Natural killer cell (primary cell): ENCODE measurements around the gene ZBTB7B. TPM values are rescaled to one million over a fixed set of nuclear protein-coding genes. Genes with fewer than 3 reads are reported as not detected.
A peak's percentile ranks its signal among the peaks of the same experiment; 100 is the strongest.

Experiments used
- ATAC-seq, 3 donors: fragments of 150-1000 bp in 2 of 3; fragments of 200-7000 bp in 1 of 3; cut with Tn5 transposase; 1 replicate in 1 of 3; 2 replicates in 2 of 3; pipeline ENCODE4 v1.10.0; 2021; ENCODE audit warnings: mild to moderate bottlenecking in 2 of 3, moderate library complexity in 2 of 3
- DNase-seq, 2 donors: peaks; one replicate each; pipeline versions ENCODE4 v3.0.0 to v3.0.0-alpha.2; 2013 to 2021; ENCODE audit warnings: mixed read lengths in 1 of 2
- H3K27ac ChIP-seq: one replicate; pipeline ENCODE4 v1.5.1; 2013; ENCODE audit warnings: mild to moderate bottlenecking, low read length
- H3K27me3 ChIP-seq: one replicate; pipeline ENCODE4 v1.6.1; 2013; ENCODE audit warnings: low read length; ENCODE audit not compliant: control insufficient read depth, insufficient read depth
- H3K36me3 ChIP-seq: one replicate; pipeline ENCODE4 v1.6.1; 2013; ENCODE audit warnings: low read length; ENCODE audit not compliant: control insufficient read depth, insufficient read depth
- H3K4me1 ChIP-seq: one replicate; pipeline ENCODE4 v1.6.1; 2013; ENCODE audit warnings: low read length; ENCODE audit not compliant: control insufficient read depth, insufficient read depth
- H3K4me3 ChIP-seq: one replicate; pipeline ENCODE4 v1.5.1; 2013; ENCODE audit warnings: low read length
- H3K9me3 ChIP-seq: one replicate; pipeline ENCODE4 v1.6.1; 2013; ENCODE audit warnings: low read length; ENCODE audit not compliant: control insufficient read depth, insufficient read depth
- H3K27ac Mint-ChIP-seq, 2 donors: one replicate each; pipeline ENCODE4 v1.8.0; 2022; ENCODE audit warnings: mild to moderate bottlenecking in 2 of 2, mixed read lengths in 2 of 2, moderate library complexity in 1 of 2
- H3K27me3 Mint-ChIP-seq, 2 donors: one replicate each; pipeline ENCODE4 v1.8.0; 2022; ENCODE audit warnings: low read depth in 2 of 2, mixed read lengths in 2 of 2
- H3K36me3 Mint-ChIP-seq: one replicate; pipeline ENCODE4 v1.8.0; 2022; ENCODE audit warnings: mixed read lengths
- H3K4me1 Mint-ChIP-seq, 2 donors: one replicate each; pipeline ENCODE4 v1.8.0; 2022; ENCODE audit warnings: mixed read lengths in 2 of 2
- H3K4me3 Mint-ChIP-seq: one replicate; pipeline ENCODE4 v1.8.0; 2022; ENCODE audit warnings: mild to moderate bottlenecking, moderate library complexity, mixed read lengths
- H3K9me3 Mint-ChIP-seq, 2 donors: one replicate each; pipeline ENCODE4 v1.8.0; 2022; ENCODE audit warnings: mixed read lengths in 2 of 2
- CTCF ChIP-seq: fragments of 200-600 bp; IDR thresholded peaks from one replicate; pipeline ENCODE4 v1.8.0; 2022; ENCODE audit warnings: antibody characterized with exemption
- WGBS: methylation state at CpG from one replicate; pipeline ENCODE4 v1.1.7; 2013; ENCODE audit warnings: missing lambda C conversion rate; ENCODE audit not compliant: insufficient coverage; 5-methylcytosine and 5-hydroxymethylcytosine counted together
- intact Hi-C: fragments of 100-400 bp; cut with micrococcal nuclease; formaldehyde crosslinking; loops from one replicate; pipeline ENCODE4 v1.14.2; 2022
- total RNA-seq, 4 donors: library from RNA; stranded (reverse); fragments of 120-200 nt in 1 of 4; gene quantifications; one replicate each; pipeline versions ENCODE4 v1.2.3 to v1.2.4, GENCODE V29; 2013 to 2022

Gene ZBTB7B
- total RNA-seq, result 10 to 100 TPM; 61.2 to 75.4 (median 63.3) TPM
- total RNA-seq (2013), result 35.0 TPM

GRCh38 chr1:155002464-155003226 lies at the start of gene ZBTB7B:
TSS of gene ZBTB7B (plus strand) at chr1:155002802. CDS start at chr1:155014661, 11,859 bp downstream.
- no peak for TF ChIP-seq CTCF
- H3K9me3 ChIP-seq, result no peaks in the 10 kb centered on the region
- H3K4me1 ChIP-seq, result peaks cover 86% of the 10 kb centered on the region
- H3K36me3 ChIP-seq, result no peaks in the 10 kb centered on the region
- Mint-ChIP-seq H3K27ac (peak within 1 kb of the TSS; percentile 89 to 92), H3K9me3 (no peaks in the 10 kb centered on the region), H3K4me3 (peak within 1 kb of the TSS; percentile 95), H3K27me3 (no peaks in the 10 kb centered on the region), H3K4me1 (peaks cover 31 to 69% of the 10 kb centered on the region in 2 donors), H3K36me3 (no peaks in the 10 kb centered on the region)
- H3K4me3 ChIP-seq, result peak within 1 kb of the TSS; percentile 95
- DNase-seq (peak in 1 of 2 donors; percentile 43), ATAC-seq (peak; percentile 19 to 40 (median 28))
- H3K27me3 ChIP-seq, result no peaks in the 10 kb centered on the region
- intact Hi-C loops, result loop anchor here (1.0 to 5.0 kb wide), 4 partner anchors 28 to 445 kb away; partner anchors contain the start of genes CKS1B, EFNA4 and UBE2Q1
- under 1% methylated on average over 28 of the region's 35 CpGs for WGBS
- H3K27ac ChIP-seq, result peak within 1 kb of the TSS; percentile 94

GRCh38 chr1:154953611-154954038 lies 49.0 kb upstream of the ZBTB7B start:
- H3K4me3 ChIP-seq, result no peak overlapping the region
- no peak for TF ChIP-seq CTCF
- 91% methylated on average over 2 of the region's 2 CpGs for WGBS
- H3K27me3 Mint-ChIP-seq, result no peaks in the 10 kb centered on the region
- H3K36me3 Mint-ChIP-seq, result no peaks in the 10 kb centered on the region
- no peak overlapping the region for H3K4me3 Mint-ChIP-seq
- no peaks in the 10 kb centered on the region for H3K27me3 ChIP-seq
- peak overlapping the region; percentile 89 to 94 for H3K27ac Mint-ChIP-seq
- H3K9me3 ChIP-seq, result no peaks in the 10 kb centered on the region
- peak in 1 of 2 donors; percentile 43 for DNase-seq
- H3K4me1 Mint-ChIP-seq, result peaks cover 49 to 59% of the 10 kb centered on the region in 2 donors
- peaks cover 57% of the 10 kb centered on the region for H3K4me1 ChIP-seq
- no peak for ATAC-seq
- peaks cover 23% of the 10 kb centered on the region for H3K36me3 ChIP-seq
- H3K9me3 Mint-ChIP-seq, result no peaks in the 10 kb centered on the region
- H3K27ac ChIP-seq, result peak overlapping the region; percentile 95
- intact Hi-C loops, result loop anchor here (2.0 kb wide), 1 partner anchor 63 kb away; no protein-coding TSS in a partner anchor

GRCh38 chr1:154954541-154954940 lies 48.1 kb upstream of the ZBTB7B start:
- H3K27me3 Mint-ChIP-seq, result no peaks in the 10 kb centered on the region
- ATAC-seq, result no peak
- Histone ChIP-seq H3K4me3 (peak overlapping the region; percentile 72), H3K9me3 (no peaks in the 10 kb centered on the region), H3K4me1 (peaks cover 57% of the 10 kb centered on the region), H3K27me3 (no peaks in the 10 kb centered on the region), H3K36me3 (peaks cover 26% of the 10 kb centered on the region), H3K27ac (peak overlapping the region; percentile 95)
- intact Hi-C loops, result loop anchor here (2.0 kb wide), 1 partner anchor 62 kb away; no protein-coding TSS in a partner anchor
- H3K4me1 Mint-ChIP-seq, result peaks cover 49 to 59% of the 10 kb centered on the region in 2 donors
- DNase-seq, result no peak
- peak overlapping the region; percentile 94 for H3K4me3 Mint-ChIP-seq
- 70% methylated on average over 3 of the region's 3 CpGs for WGBS
- H3K9me3 Mint-ChIP-seq, result no peaks in the 10 kb centered on the region
- H3K27ac Mint-ChIP-seq, result peak overlapping the region; percentile 89 to 94
- no peaks in the 10 kb centered on the region for H3K36me3 Mint-ChIP-seq
- TF ChIP-seq CTCF, result no peak
